ENCODE measurements around the gene WFDC11. TPM values are rescaled to one million over a fixed set of nuclear protein-coding genes. Genes with fewer than 3 reads are reported as not detected.

The WFDC11 gene
- total and polyA plus RNA-seq, 2 of the 4 experiments (the other 2 are of a cell fraction) = not detected

DNA sequence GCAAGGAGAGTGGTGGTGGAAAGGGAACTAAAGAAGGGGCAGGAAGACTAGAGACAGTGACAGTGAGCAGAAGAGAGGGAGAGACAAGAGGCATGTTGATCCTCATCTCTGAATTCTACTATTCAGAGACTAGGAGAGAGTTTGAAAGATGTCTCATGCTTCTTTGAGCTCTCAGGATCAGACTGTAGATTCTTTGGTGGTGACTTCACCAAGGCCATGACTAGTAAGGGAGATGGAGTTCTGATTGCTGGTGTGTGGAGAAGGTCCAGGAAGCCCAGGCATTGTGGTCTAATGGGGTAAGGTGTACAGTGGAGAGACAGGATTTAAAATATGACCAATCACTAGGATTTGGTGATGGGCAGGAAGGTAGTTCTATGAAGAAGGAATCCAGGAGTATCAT, 39.7 kb downstream of the WFDC11 start:
- ChIA-PET CTCF (interaction anchor here (0.6 to 1.3 kb wide), 2 partner anchors 28 to 50 kb away, joined by 4 to 7 read pairs; no protein-coding TSS in a partner anchor), POLR2A (ENCODE audit: unreplicated experiment) (no interaction called here)
- H3K9ac ChIP-seq (ENCODE audit: low read depth, low read length) = no peak overlapping the region
- no peak overlapping the region for H2BK5ac ChIP-seq (ENCODE audit: low read depth, low read length, poor library complexity, severe bottlenecking)
- H3K14ac ChIP-seq (replicated peaks; ENCODE audit: low read depth, low read length) = no peak overlapping the region
- H3K23ac ChIP-seq (ENCODE audit: low read depth, low read length) = no peak overlapping the region
- BruUV-seq (replicated peaks) = no TSS peak
- H2BK120ac ChIP-seq (ENCODE audit: low read depth, low read length) = no peak overlapping the region
- no peak overlapping the region for H2BK15ac ChIP-seq (ENCODE audit: low read depth, low read length)
- H2BK20ac ChIP-seq (ENCODE audit: low read depth, low read length) = no peak overlapping the region
- no peak overlapping the region for H2AK9ac ChIP-seq (replicated peaks; ENCODE audit: low read depth, low read length, poor library complexity)
- no peak overlapping the region for H4K5ac ChIP-seq (ENCODE audit: low read depth, low read length)
- no peak overlapping the region for H3K4me2 ChIP-seq (ENCODE audit: low read depth, low read length)
- no peak overlapping the region for H4K8ac ChIP-seq (ENCODE audit: low read depth in 2 of 2, low read length in 2 of 2)
- no peak overlapping the region for H3K4ac ChIP-seq (ENCODE audit: low read depth, low read length)
- H3K27ac ChIP-seq (ENCODE audit: insufficient read depth, low read length) = no peak overlapping the region
- H4K20me1 ChIP-seq (ENCODE audit: insufficient read depth, low read length) = no peaks in the 10 kb centered on the region
- ATAC-seq (ENCODE audit: low read depth) (no peak), DNase-seq (no peak)
- no peak overlapping the region for H2AK5ac ChIP-seq (ENCODE audit: low read depth, low read length)
- H2AFZ ChIP-seq (replicated peaks; ENCODE audit: low read length, poor library complexity) = no peak overlapping the region
- H3K9me1 ChIP-seq (ENCODE audit: insufficient read depth, low read length) = no peaks in the 10 kb centered on the region
- no peaks in the 10 kb centered on the region for H3K4me1 ChIP-seq (ENCODE audit: control insufficient read depth, insufficient read depth, low read length)
- H3K27me3 ChIP-seq (ENCODE audit: control insufficient read depth, insufficient read depth, low read length) = no peaks in the 10 kb centered on the region
- no peaks in the 10 kb centered on the region for H3K9me3 ChIP-seq (ENCODE audit: control insufficient read depth, insufficient read depth, low read length)
- dilution Hi-C loops (cut with HindIII; ENCODE audit: low sequenced_read_pairs, unreplicated experiment) (no loop called here), intact Hi-C loops (cut with micrococcal nuclease) (no loop called here), in situ Hi-C loops (cut with MboI; ENCODE audit: low sequenced_read_pairs) (no loop called here)
- no peak overlapping the region for H3K56ac ChIP-seq (ENCODE audit: extremely low read depth, insufficient read depth, low read length)
- no peaks in the 10 kb centered on the region for H3K79me1 ChIP-seq (ENCODE audit: low read depth in 1 of 2, low read length in 2 of 2)
- no peak overlapping the region for H3K4me3 ChIP-seq (ENCODE audit: insufficient read depth, low read depth, low read length)
- no peaks in the 10 kb centered on the region for H3K36me3 ChIP-seq (ENCODE audit: control insufficient read depth, insufficient read depth, low read length)
- no peak overlapping the region for H4K91ac ChIP-seq (ENCODE audit: insufficient read depth, low read depth, low read length)
- no peak overlapping the region for H3K18ac ChIP-seq (ENCODE audit: low read depth, low read length)
- TF ChIP-seq MAFK (IDR thresholded peaks at IDR 0.05; ENCODE audit: low read depth, low read length) (no peak), MAZ (IDR thresholded peaks at IDR 0.05; ENCODE audit: borderline replicate concordance, low read depth, low read length) (no peak)
